ENCODE measurements around the gene POLN. TPM values are rescaled to one million over a fixed set of nuclear protein-coding genes. Genes with fewer than 3 reads are reported as not detected.

The POLN gene
- total RNA-seq, 1 experiment from 2014 or later, result 3.5 TPM

DNA sequence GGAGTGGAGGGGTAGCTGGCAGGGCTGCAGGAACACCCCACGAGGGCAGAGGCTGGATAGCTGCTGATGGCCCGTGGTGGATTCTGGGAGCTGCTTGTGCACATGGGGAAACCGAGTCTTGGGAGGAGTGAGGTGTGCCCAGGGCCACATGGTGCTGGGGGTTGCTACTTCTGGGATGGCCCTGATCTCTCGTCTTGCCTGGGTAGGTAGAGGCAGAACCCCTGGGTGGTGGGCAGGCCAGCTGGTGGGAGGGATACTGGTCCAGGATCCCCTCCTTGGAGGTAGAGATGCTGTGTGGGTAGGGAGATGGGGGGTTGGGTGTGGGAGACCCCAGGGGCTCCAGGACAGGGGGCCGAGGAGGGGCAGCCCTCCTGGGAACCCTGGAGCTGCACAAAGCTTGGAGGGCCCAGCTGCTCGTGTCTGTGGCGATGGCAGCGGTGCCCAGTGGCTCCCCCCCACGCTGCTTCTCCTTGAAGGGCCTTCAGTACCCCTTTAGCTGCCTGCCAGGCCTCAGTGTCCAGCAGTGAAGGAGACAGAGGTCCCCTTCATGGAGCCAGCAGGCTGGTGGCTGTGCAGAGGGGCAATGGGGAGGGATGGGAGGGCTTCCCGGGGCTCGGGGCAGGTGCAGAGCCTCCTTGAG lies 179.6 kb downstream of the POLN start:
- H3K27me3 Mint-ChIP-seq (ENCODE audit: low read depth), result peaks cover 25% of the 10 kb centered on the region
- H3K9me3 Mint-ChIP-seq, result no peaks in the 10 kb centered on the region
- TF ChIP-seq RORB (CRISPR knock-in tag; IDR thresholded peaks at IDR 0.05), result no peak
- no peak for TF ChIP-seq ZNF232 (CRISPR knock-in tag; IDR thresholded peaks at IDR 0.05)
- TF ChIP-seq SMAD4 (CRISPR knock-in tag; IDR thresholded peaks at IDR 0.05), result no peak
- peaks cover 3% of the 10 kb centered on the region for H3K4me1 Mint-ChIP-seq
- no peaks in the 10 kb centered on the region for H3K36me3 Mint-ChIP-seq
- no peak overlapping the region for H3K4me3 Mint-ChIP-seq
- POLR2A ChIA-PET, result no interaction called here
- CTCF ChIA-PET, result interaction anchor here (2.0 kb wide), 1 partner anchor 158 kb away, joined by 5 read pairs; no protein-coding TSS in a partner anchor
- H3K27ac Mint-ChIP-seq, result no peak overlapping the region
- ATAC-seq (no peak), DNase-seq (ENCODE audit: low spot score) (no peak)

DNA sequence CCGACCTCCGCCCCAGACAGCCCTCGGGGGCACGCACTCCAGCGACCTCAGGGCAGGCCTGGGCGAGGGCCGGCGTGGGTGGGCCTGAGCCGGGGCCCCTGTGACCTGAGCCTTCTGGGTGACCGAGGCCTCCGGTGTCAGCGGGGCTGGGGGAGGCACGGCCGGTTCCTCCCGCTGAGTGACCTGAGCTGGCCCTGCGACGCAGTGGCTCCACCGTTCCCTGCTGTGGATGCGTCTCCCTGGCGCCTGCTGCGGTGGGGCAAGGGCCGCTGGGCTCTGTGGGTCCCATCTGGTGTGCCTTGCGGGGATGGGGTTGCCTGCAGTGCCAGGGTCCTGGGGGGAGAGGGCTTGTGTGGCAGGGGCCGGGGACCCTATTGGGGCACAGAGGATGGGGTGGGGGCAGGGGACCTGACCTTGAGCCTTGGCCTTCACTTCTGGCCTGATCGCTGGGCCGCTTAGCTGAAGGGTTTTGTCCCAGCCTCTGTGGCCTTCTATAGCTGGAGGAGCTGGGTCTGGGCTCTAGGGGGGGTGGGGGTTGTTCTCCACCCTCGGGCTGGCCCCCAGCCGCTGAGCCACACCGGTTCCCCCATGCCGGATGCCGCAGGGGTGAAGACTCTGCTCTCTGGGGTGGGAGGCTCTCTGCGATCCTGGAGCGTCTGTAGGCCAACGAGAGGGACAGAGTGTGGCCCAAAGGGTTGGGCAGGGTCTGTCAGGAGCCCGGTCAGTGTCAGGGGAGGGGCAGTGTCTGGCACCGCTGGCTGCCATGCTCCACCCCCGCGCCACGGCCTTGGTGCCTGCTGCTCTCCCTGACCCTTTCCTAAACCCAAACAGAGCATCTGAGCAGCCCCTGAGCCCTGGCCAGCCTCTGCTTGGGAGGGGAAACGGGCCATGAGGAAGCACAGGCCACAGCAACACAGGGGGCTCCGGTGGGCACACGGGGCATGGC lies 180.5 kb downstream of the POLN start:
- no peaks in the 10 kb centered on the region for H3K9me3 Mint-ChIP-seq
- POLR2A ChIA-PET, result no interaction called here
- H3K36me3 Mint-ChIP-seq, result no peaks in the 10 kb centered on the region
- no peak overlapping the region for H3K27ac Mint-ChIP-seq
- DNase-seq (ENCODE audit: low spot score) (no peak), ATAC-seq (no peak)
- H3K4me3 Mint-ChIP-seq, result peak overlapping the region; percentile 20; the same call in 1 of the 2 replicates
- H3K27me3 Mint-ChIP-seq (ENCODE audit: low read depth), result peaks cover 34% of the 10 kb centered on the region
- peaks cover 3% of the 10 kb centered on the region for H3K4me1 Mint-ChIP-seq
- CTCF ChIA-PET, result interaction anchor here (2.0 kb wide), 1 partner anchor 158 kb away, joined by 5 read pairs; no protein-coding TSS in a partner anchor
- TF ChIP-seq JUN (CRISPR knock-in tag; IDR thresholded peaks at IDR 0.05), result no peak
- no peak for TF ChIP-seq ZNF416 (CRISPR knock-in tag; IDR thresholded peaks at IDR 0.05)
- TF ChIP-seq HMGXB4 (CRISPR knock-in tag; IDR thresholded peaks at IDR 0.05), result no peak
- no peak for TF ChIP-seq ZNF423 (CRISPR knock-in tag; IDR thresholded peaks at IDR 0.05)
- TF ChIP-seq PRDM15 (CRISPR knock-in tag; IDR thresholded peaks at IDR 0.05), result no peak
- TF ChIP-seq ZNF121 (CRISPR knock-in tag; IDR thresholded peaks at IDR 0.05), result no peak
- TF ChIP-seq ZNF219 (CRISPR knock-in tag; IDR thresholded peaks at IDR 0.05; ENCODE audit: borderline replicate concordance), result no peak
- TF ChIP-seq TCF7 (CRISPR knock-in tag; IDR thresholded peaks at IDR 0.05; ENCODE audit: low read depth), result no peak
- no peak for TF ChIP-seq GABPB1 (CRISPR knock-in tag; IDR thresholded peaks at IDR 0.05)
- TF ChIP-seq, protein P1, sequence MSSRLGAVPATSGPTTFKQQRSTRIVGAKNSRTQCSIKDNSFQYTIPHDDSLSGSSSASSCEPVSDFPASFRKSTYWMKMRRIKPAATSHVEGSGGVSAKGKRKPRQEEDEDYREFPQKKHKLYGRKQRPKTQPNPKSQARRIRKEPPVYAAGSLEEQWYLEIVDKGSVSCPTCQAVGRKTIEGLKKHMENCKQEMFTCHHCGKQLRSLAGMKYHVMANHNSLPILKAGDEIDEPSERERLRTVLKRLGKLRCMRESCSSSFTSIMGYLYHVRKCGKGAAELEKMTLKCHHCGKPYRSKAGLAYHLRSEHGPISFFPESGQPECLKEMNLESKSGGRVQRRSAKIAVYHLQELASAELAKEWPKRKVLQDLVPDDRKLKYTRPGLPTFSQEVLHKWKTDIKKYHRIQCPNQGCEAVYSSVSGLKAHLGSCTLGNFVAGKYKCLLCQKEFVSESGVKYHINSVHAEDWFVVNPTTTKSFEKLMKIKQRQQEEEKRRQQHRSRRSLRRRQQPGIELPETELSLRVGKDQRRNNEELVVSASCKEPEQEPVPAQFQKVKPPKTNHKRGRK (CRISPR knock-in tag; IDR thresholded peaks at IDR 0.05; ENCODE audit: borderline replicate concordance), result no peak
- TF ChIP-seq ATF6 (CRISPR knock-in tag; IDR thresholded peaks at IDR 0.05), result no peak
- no peak for TF ChIP-seq OVOL2 (CRISPR knock-in tag; IDR thresholded peaks at IDR 0.05; ENCODE audit: borderline replicate concordance)
- TF ChIP-seq, protein P2, sequence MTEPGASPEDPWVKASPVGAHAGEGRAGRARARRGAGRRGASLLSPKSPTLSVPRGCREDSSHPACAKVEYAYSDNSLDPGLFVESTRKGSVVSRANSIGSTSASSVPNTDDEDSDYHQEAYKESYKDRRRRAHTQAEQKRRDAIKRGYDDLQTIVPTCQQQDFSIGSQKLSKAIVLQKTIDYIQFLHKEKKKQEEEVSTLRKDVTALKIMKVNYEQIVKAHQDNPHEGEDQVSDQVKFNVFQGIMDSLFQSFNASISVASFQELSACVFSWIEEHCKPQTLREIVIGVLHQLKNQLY (CRISPR knock-in tag; IDR thresholded peaks at IDR 0.05), result no peak
- TF ChIP-seq ZNF425 (CRISPR knock-in tag; conservative IDR thresholded peaks at IDR 0.05), result no peak
- TF ChIP-seq NFE2L1 (CRISPR knock-in tag; IDR thresholded peaks at IDR 0.05), result no peak
- no peak for TF ChIP-seq GTF2I (CRISPR knock-in tag; conservative IDR thresholded peaks at IDR 0.05)

Measured in WTC11 (cell line).